AG08396 (cell line): Measurements from ENCODE around the gene FAM118B.
"Not testable (repeated sequence)": the region's sequence is repeated elsewhere in the genome, so short reads cannot be mapped to it uniquely, and the experiment has no call there.

Experiments used
- DNase-seq: peaks from one replicate; pipeline ENCODE4 v3.0.0; 2012; ENCODE audit warnings: low spot score, mixed read lengths

Gene FAM118B

GRCh38 chr11:126277322-126277721 is 65.7 kb downstream of the FAM118B start:
- DNase-seq = no peak

- DNase-seq = no peak
Measured at GRCh38 chr11:126277780-126278179, 66.2 kb downstream of the FAM118B start.

GRCh38 chr11:126279191-126279590 is 67.6 kb downstream of the FAM118B start:
- no peak for DNase-seq

- no peak for DNase-seq
Measured at GRCh38 chr11:126280595-126280994, 69.0 kb downstream of the FAM118B start.

- DNase-seq = no peak
Measured at GRCh38 chr11:126281245-126281644, 69.7 kb downstream of the FAM118B start.

GRCh38 chr11:126281666-126282175 is 70.1 kb downstream of the FAM118B start:
- DNase-seq = no peak

GRCh38 chr11:126282361-126282735 is 70.8 kb downstream of the FAM118B start:
- DNase-seq = peak; percentile 51

- DNase-seq = peak; percentile 82
Measured at GRCh38 chr11:126282736-126283591, 71.4 kb downstream of the FAM118B start, which contains the start of gene TIRAP. TIRAP (plus strand) TSS chr11:126283093; CDS start chr11:126290895, 7,802 bp downstream.

GRCh38 chr11:126284829-126285228 is 73.2 kb downstream of the FAM118B start:
- DNase-seq = peak; percentile 79

- DNase-seq = no peak
Measured at GRCh38 chr11:126288237-126288636, 76.7 kb downstream of the FAM118B start.

GRCh38 chr11:126290887-126291286 is 79.3 kb downstream of the FAM118B start:
- no peak for DNase-seq

GRCh38 chr11:126293726-126294125 is 82.1 kb downstream of the FAM118B start:
- DNase-seq = no peak

- no peak for DNase-seq
Measured at GRCh38 chr11:126297004-126297403, 85.4 kb downstream of the FAM118B start.

GRCh38 chr11:126303623-126304456 is 92.3 kb downstream of the FAM118B start, which contains the start of gene DCPS:
DCPS (plus strand) TSS chr11:126304060; CDS start chr11:126304081, 21 bp downstream.
- peak; percentile 98 for DNase-seq

GRCh38 chr11:126304457-126305075 is 93.0 kb downstream of the FAM118B start:
- no peak for DNase-seq

- no peak for DNase-seq
Measured at GRCh38 chr11:126305699-126306098, 94.1 kb downstream of the FAM118B start.

GRCh38 chr11:126307706-126308105 is 96.1 kb downstream of the FAM118B start:
- DNase-seq = no peak

GRCh38 chr11:126308271-126308671 is 96.7 kb downstream of the FAM118B start:
- DNase-seq = no peak

- DNase-seq = not testable (repeated sequence)
Measured at GRCh38 chr11:126308771-126309170, 97.2 kb downstream of the FAM118B start.

- peak; percentile 80 for DNase-seq
Measured at GRCh38 chr11:126310200-126310991, 98.8 kb downstream of the FAM118B start.

GRCh38 chr11:126310992-126311310 is 99.4 kb downstream of the FAM118B start:
- DNase-seq = no peak
